Right ventricle myocardium inferior (tissue), 1 donor: ENCODE results near the gene CLDN6. TPM values are rescaled to one million over a fixed set of nuclear protein-coding genes. Genes with fewer than 3 reads are reported as not detected.

Source experiments
- ATAC-seq: fragments of 200-7000 bp; cut with Tn5 transposase; one replicate; pipeline ENCODE4 v1.9.1; 2020; ENCODE audit warnings: mild to moderate bottlenecking, moderate library complexity
- DNase-seq: peaks from one replicate; pipeline ENCODE4 v3.0.0; 2021; ENCODE audit errors: missing footprints
- intact Hi-C: fragments of 100-400 bp; cut with DNase I; formaldehyde crosslinking; loops from one replicate; pipeline ENCODE4 v1.11.0; 2022
- total RNA-seq: library from RNA; stranded (reverse); fragmentation: NEBNext Ultra II Directional; extraction: Animal tissue kit (Norgen Biotek cat#: 25700); gene quantifications from one replicate; pipeline ENCODE4 v1.2.1, GENCODE V29; 2021
- donor health status: DM: no; HTN: yes; CAD: no; lungs with severe emphysema.

Gene CLDN6
- total RNA-seq, 1 donor from 2014 or later, result not detected

- DNase-seq, result no peak
- intact Hi-C loops, result no loop called here
- no peak for ATAC-seq
Measured at GRCh38 chr16:3004781-3005284, 13.2 kb downstream of the CLDN6 start.

- intact Hi-C loops, result no loop called here
- DNase-seq (no peak), ATAC-seq (no peak)
Measured at GRCh38 chr16:3004319-3004718, 13.7 kb downstream of the CLDN6 start.

- ATAC-seq, result peak; percentile 98
- intact Hi-C loops, result no loop called here
Measured at GRCh38 chr16:3003582-3004270, 14.3 kb downstream of the CLDN6 start.

GRCh38 chr16:3001316-3001715 lies 16.7 kb downstream of the CLDN6 start:
- intact Hi-C loops, result no loop called here
- ATAC-seq (no peak), DNase-seq (no peak)

More at GRCh38 chr16:3003582-3004270, 14.3 kb downstream of the CLDN6 start:
- peak; percentile 98 for DNase-seq

- no peak for ATAC-seq
- intact Hi-C loops, result no loop called here
- no peak for DNase-seq
Measured at GRCh38 chr16:3000540-3000939, 17.4 kb downstream of the CLDN6 start.

GRCh38 chr16:2999929-3000328 lies 18.1 kb downstream of the CLDN6 start:
- no peak for DNase-seq
- ATAC-seq, result no peak
- intact Hi-C loops, result no loop called here

- DNase-seq (no peak), ATAC-seq (no peak)
- intact Hi-C loops, result no loop called here
Measured at GRCh38 chr16:2996298-2996697, 21.7 kb downstream of the CLDN6 start.

- DNase-seq (no peak), ATAC-seq (no peak)
- intact Hi-C loops, result no loop called here
Measured at GRCh38 chr16:2992383-2993081, 25.5 kb downstream of the CLDN6 start.

- intact Hi-C loops, result no loop called here
- ATAC-seq (no peak), DNase-seq (no peak)
Measured at GRCh38 chr16:2991566-2992261, 26.3 kb downstream of the CLDN6 start.

GRCh38 chr16:2990891-2991290 lies 27.1 kb downstream of the CLDN6 start:
- intact Hi-C loops, result no loop called here
- no peak for ATAC-seq
- no peak for DNase-seq

GRCh38 chr16:2988590-2989099 lies 29.3 kb downstream of the CLDN6 start:
- no peak for ATAC-seq
- intact Hi-C loops, result no loop called here
- no peak for DNase-seq

- ATAC-seq, result no peak
- intact Hi-C loops, result no loop called here
Measured at GRCh38 chr16:2987833-2988232, 30.1 kb downstream of the CLDN6 start.

GRCh38 chr16:2987286-2987685 lies 30.7 kb downstream of the CLDN6 start:
- intact Hi-C loops, result no loop called here
- no peak for ATAC-seq
- no peak for DNase-seq

More at GRCh38 chr16:2987833-2988232, 30.1 kb downstream of the CLDN6 start:
- DNase-seq, result no peak

- ATAC-seq (no peak), DNase-seq (no peak)
- intact Hi-C loops, result no loop called here
Measured at GRCh38 chr16:2986623-2987188, 31.3 kb downstream of the CLDN6 start.

- peak; percentile 71 for ATAC-seq
- no peak for DNase-seq
- intact Hi-C loops, result no loop called here
Measured at GRCh38 chr16:2985893-2986355, 32.1 kb downstream of the CLDN6 start.

- peak; percentile 44 for ATAC-seq
- intact Hi-C loops, result no loop called here
- no peak for DNase-seq
Measured at GRCh38 chr16:2985462-2985861, 32.5 kb downstream of the CLDN6 start.

GRCh38 chr16:2983706-2984136 lies 34.3 kb downstream of the CLDN6 start:
- intact Hi-C loops, result no loop called here
- ATAC-seq (peak; percentile 58), DNase-seq (peak; percentile 93)

GRCh38 chr16:2982402-2982801 lies 35.6 kb downstream of the CLDN6 start:
- ATAC-seq (no peak), DNase-seq (no peak)
- intact Hi-C loops, result no loop called here

- ATAC-seq, result no peak
- no peak for DNase-seq
- intact Hi-C loops, result no loop called here
Measured at GRCh38 chr16:2981899-2982250, 36.1 kb downstream of the CLDN6 start.
